Astrocyte of the cerebellum (primary cell): Measurements from ENCODE around the gene ZACN.

Source experiments
- DNase-seq: peaks from one replicate; pipeline ENCODE4 v3.0.0-alpha.2; 2011; ENCODE audit warnings: low read depth
- H3K4me3 ChIP-seq: 2 replicates; pipeline ENCODE4 v1.5.1; 2011; ENCODE audit warnings: mild to moderate bottlenecking, low read depth, low read length, moderate library complexity
- CTCF ChIP-seq: IDR thresholded peaks from 2 replicates; pipeline ENCODE4 v1.5.1; 2012; ENCODE audit warnings: low read length, low read depth, moderate library complexity, mild to moderate bottlenecking; ENCODE audit errors: missing control alignments
- in situ Hi-C: cut with HindIII; loops from 2 replicates; pipeline ENCODE4 v1.10.0; 2017; ENCODE audit warnings: low sequenced_read_pairs

Gene ZACN

DNA sequence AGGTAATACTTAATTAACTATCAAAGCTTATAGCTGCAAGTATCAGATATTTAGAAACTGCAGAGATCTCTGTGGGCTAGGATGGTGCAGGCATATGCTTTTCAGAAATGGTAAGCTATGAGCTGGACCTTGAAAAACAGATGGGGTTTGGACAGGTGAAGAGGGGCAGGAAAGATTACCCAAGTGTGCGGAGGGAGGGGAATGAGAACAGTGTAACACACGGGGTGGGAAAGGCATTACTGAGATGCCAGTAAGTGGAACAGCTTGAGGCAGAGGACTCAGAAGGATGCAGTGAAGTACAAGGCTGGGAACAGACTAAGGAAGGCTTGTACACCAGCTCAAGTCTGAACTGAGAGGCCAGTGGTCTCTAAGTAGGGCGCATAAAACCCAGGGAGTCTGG is 29.7 kb upstream of the ZACN start:
- in situ Hi-C loops, result no loop called here
- no peak for TF ChIP-seq CTCF
- DNase-seq, result no peak
- no peak overlapping the region for H3K4me3 ChIP-seq

- no peak for TF ChIP-seq CTCF
- H3K4me3 ChIP-seq, result no peak overlapping the region
- in situ Hi-C loops, result no loop called here
- no peak for DNase-seq
Observed at GRCh38 chr17:76049836-76050537, 29.0 kb upstream of the ZACN start.

GRCh38 chr17:76050538-76051467 is 28.2 kb upstream of the ZACN start:
- in situ Hi-C loops, result no loop called here
- peak; percentile 34 for DNase-seq
- TF ChIP-seq CTCF, result no peak
- H3K4me3 ChIP-seq, result no peak overlapping the region

DNA sequence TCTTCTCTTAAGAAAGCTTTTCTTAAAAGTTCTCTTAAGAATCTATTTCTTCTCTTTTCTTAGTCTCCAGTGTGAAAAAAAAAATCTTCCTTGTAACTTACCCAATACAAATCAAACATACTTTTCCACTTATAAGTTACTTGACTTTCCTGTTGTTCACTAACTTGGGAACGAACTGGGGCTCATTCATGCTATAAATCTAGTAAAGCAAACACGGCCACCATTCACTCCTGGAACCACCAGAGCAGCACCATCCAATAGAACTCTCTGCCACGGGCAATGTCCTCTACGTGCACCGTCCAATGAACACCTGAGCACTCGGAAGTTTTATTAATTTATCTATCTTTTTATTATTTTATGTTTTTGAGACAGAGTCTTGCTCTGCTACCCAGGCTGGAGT is 27.4 kb upstream of the ZACN start:
- TF ChIP-seq CTCF, result no peak
- in situ Hi-C loops, result no loop called here
- DNase-seq, result no peak
- H3K4me3 ChIP-seq, result no peak overlapping the region

DNA sequence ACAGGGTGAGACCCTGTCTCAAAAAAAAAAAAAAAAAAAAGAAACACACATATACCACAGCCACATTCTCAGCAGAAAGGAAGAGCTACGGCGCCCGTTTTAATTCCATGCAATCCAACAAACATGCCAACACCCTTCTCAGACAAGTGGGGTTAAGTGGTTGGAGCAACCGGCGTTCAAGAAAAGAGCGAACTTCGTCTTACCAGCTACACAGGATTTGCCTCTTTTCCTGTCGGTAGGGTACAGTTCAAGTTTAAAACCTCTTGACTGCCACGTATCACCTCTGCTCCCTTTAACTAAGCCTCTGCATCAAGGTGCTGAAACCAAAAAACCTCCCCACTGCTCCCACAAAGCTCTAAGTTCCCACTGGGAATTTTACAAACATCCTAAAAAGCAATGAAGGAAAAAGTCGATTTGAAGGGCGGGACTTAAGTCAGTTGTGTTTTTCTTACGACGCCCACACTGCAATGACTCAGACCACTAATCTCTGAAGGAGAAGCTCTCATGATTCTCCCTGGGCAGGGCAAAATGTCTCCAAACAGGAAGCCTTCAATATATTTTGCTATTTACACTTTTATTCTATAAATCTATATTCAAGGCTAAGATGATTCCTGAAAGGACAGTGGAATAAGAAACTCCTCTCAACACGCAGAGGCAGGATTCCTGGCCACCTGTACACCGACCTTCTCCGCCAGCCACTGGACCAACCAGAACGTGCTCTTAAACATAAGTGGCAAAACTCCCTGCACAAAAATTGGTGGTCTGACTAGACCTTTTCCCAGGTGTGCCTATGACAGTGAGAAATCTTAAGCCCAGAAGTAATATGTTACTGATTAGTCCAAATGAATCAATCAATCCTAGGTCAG is 25.5 kb upstream of the ZACN start:
- no peak for DNase-seq
- TF ChIP-seq CTCF, result no peak
- H3K4me3 ChIP-seq, result no peak overlapping the region
- in situ Hi-C loops, result no loop called here

DNA sequence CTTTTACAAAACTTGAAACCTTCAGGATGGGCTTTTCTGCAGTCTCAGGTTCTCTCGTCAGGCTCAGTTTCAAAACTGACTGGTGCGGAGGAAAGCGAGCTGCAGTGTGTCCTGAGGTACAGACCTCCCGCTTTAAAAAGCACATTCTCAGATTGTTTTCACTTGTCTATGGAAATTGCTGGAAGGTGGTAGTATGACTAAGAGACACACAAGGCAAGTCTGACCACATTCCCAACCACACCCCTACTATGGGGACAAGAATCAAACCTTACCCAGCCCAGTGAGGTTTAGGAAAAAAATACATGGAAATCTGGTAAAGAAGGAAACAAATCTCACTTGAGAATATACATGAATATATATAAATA is 24.9 kb upstream of the ZACN start:
- no peak for DNase-seq
- no peak overlapping the region for H3K4me3 ChIP-seq
- TF ChIP-seq CTCF, result no peak
- in situ Hi-C loops, result no loop called here
